Dendritic cell treated with granulocyte-macrophage colony-stimulating factor and Interleukin-4, amounts not matched to agents 40 ng/mL and 50 ng/mL, for 4 days (primary cell): ENCODE data around the gene CRTAC1.

Experiments
- H3K27ac Mint-ChIP-seq: one replicate; pipeline ENCODE4 v1.8.0; 2022; ENCODE audit warnings: mild to moderate bottlenecking, mixed read lengths
- H3K27me3 Mint-ChIP-seq: one replicate; pipeline ENCODE4 v1.8.0; 2022; ENCODE audit warnings: mild to moderate bottlenecking, mixed read lengths
- H3K36me3 Mint-ChIP-seq: one replicate; pipeline ENCODE4 v1.8.0; 2022; ENCODE audit warnings: low read depth, mixed read lengths
- H3K4me1 Mint-ChIP-seq: one replicate; pipeline ENCODE4 v1.8.0; 2022; ENCODE audit warnings: low read depth, mixed read lengths
- H3K4me3 Mint-ChIP-seq: one replicate; pipeline ENCODE4 v1.8.0; 2022; ENCODE audit warnings: mild to moderate bottlenecking, moderate library complexity, mixed read lengths
- H3K9me3 Mint-ChIP-seq: one replicate; pipeline ENCODE4 v1.8.0; 2022; ENCODE audit warnings: mixed read lengths
- intact Hi-C: fragments of 100-400 bp; cut with micrococcal nuclease; formaldehyde crosslinking; loops from one replicate; pipeline ENCODE4 v1.15.0; 2022

The CRTAC1 gene

GRCh38 chr10:97903128-97904017, 127.0 kb downstream of the CRTAC1 start:
- Mint-ChIP-seq H3K9me3 (no peaks in the 10 kb centered on the region), H3K4me3 (no peak overlapping the region)
- intact Hi-C loops = no loop called here

GRCh38 chr10:97901381-97901780, 129.0 kb downstream of the CRTAC1 start:
- no peak overlapping the region for H3K27ac Mint-ChIP-seq
- no peaks in the 10 kb centered on the region for H3K36me3 Mint-ChIP-seq
- no peaks in the 10 kb centered on the region for H3K4me1 Mint-ChIP-seq
- peaks cover 10% of the 10 kb centered on the region for H3K27me3 Mint-ChIP-seq
- H3K9me3 Mint-ChIP-seq = no peaks in the 10 kb centered on the region
- intact Hi-C loops = no loop called here
- no peak overlapping the region for H3K4me3 Mint-ChIP-seq

More at GRCh38 chr10:97903128-97904017, 127.0 kb downstream of the CRTAC1 start:
- Mint-ChIP-seq H3K27ac (no peak overlapping the region), H3K27me3 (peaks cover 18% of the 10 kb centered on the region), H3K4me1 (no peaks in the 10 kb centered on the region), H3K36me3 (no peaks in the 10 kb centered on the region)

GRCh38 chr10:97898429-97898828, 132.0 kb downstream of the CRTAC1 start:
- no peak overlapping the region for H3K4me3 Mint-ChIP-seq
- H3K9me3 Mint-ChIP-seq = no peaks in the 10 kb centered on the region
- no peaks in the 10 kb centered on the region for H3K36me3 Mint-ChIP-seq
- intact Hi-C loops = no loop called here
- H3K27ac Mint-ChIP-seq = no peak overlapping the region
- peaks cover 8% of the 10 kb centered on the region for H3K27me3 Mint-ChIP-seq
- H3K4me1 Mint-ChIP-seq = no peaks in the 10 kb centered on the region

- H3K4me3 Mint-ChIP-seq = no peak overlapping the region
- peaks cover 8% of the 10 kb centered on the region for H3K27me3 Mint-ChIP-seq
- intact Hi-C loops = no loop called here
- H3K4me1 Mint-ChIP-seq = no peaks in the 10 kb centered on the region
- H3K9me3 Mint-ChIP-seq = no peaks in the 10 kb centered on the region
- no peaks in the 10 kb centered on the region for H3K36me3 Mint-ChIP-seq
- no peak overlapping the region for H3K27ac Mint-ChIP-seq
Measured at GRCh38 chr10:97896756-97897358, 133.6 kb downstream of the CRTAC1 start.

- Mint-ChIP-seq H3K4me1 (no peaks in the 10 kb centered on the region), H3K27ac (no peak overlapping the region), H3K9me3 (no peaks in the 10 kb centered on the region), H3K4me3 (no peak overlapping the region), H3K36me3 (no peaks in the 10 kb centered on the region), H3K27me3 (peaks cover 12% of the 10 kb centered on the region)
- intact Hi-C loops = no loop called here
Measured at GRCh38 chr10:97895915-97896314, 134.5 kb downstream of the CRTAC1 start.

GRCh38 chr10:97895084-97895483, 135.3 kb downstream of the CRTAC1 start:
- intact Hi-C loops = no loop called here
- Mint-ChIP-seq H3K9me3 (no peaks in the 10 kb centered on the region), H3K27me3 (peaks cover 12% of the 10 kb centered on the region), H3K27ac (no peak overlapping the region), H3K4me1 (no peaks in the 10 kb centered on the region), H3K36me3 (no peaks in the 10 kb centered on the region), H3K4me3 (no peak overlapping the region)

- peaks cover 13% of the 10 kb centered on the region for H3K27me3 Mint-ChIP-seq
- intact Hi-C loops = no loop called here
- H3K4me1 Mint-ChIP-seq = no peaks in the 10 kb centered on the region
- no peak overlapping the region for H3K4me3 Mint-ChIP-seq
- H3K9me3 Mint-ChIP-seq = no peaks in the 10 kb centered on the region
- no peak overlapping the region for H3K27ac Mint-ChIP-seq
- H3K36me3 Mint-ChIP-seq = no peaks in the 10 kb centered on the region
Measured at GRCh38 chr10:97894092-97894491, 136.3 kb downstream of the CRTAC1 start.

GRCh38 chr10:97892939-97893338, 137.5 kb downstream of the CRTAC1 start:
- H3K4me1 Mint-ChIP-seq = no peaks in the 10 kb centered on the region
- H3K4me3 Mint-ChIP-seq = no peak overlapping the region
- peaks cover 13% of the 10 kb centered on the region for H3K27me3 Mint-ChIP-seq
- intact Hi-C loops = no loop called here
- H3K27ac Mint-ChIP-seq = no peak overlapping the region
- H3K36me3 Mint-ChIP-seq = no peaks in the 10 kb centered on the region
- H3K9me3 Mint-ChIP-seq = no peaks in the 10 kb centered on the region

GRCh38 chr10:97892506-97892905, 137.9 kb downstream of the CRTAC1 start:
- no peak overlapping the region for H3K4me3 Mint-ChIP-seq
- H3K4me1 Mint-ChIP-seq = no peaks in the 10 kb centered on the region
- no peaks in the 10 kb centered on the region for H3K36me3 Mint-ChIP-seq
- peaks cover 13% of the 10 kb centered on the region for H3K27me3 Mint-ChIP-seq
- H3K9me3 Mint-ChIP-seq = no peaks in the 10 kb centered on the region
- intact Hi-C loops = no loop called here
- no peak overlapping the region for H3K27ac Mint-ChIP-seq

- H3K4me3 Mint-ChIP-seq = no peak overlapping the region
- peaks cover 13% of the 10 kb centered on the region for H3K27me3 Mint-ChIP-seq
- intact Hi-C loops = no loop called here
- H3K27ac Mint-ChIP-seq = no peak overlapping the region
- H3K9me3 Mint-ChIP-seq = no peaks in the 10 kb centered on the region
- H3K36me3 Mint-ChIP-seq = no peaks in the 10 kb centered on the region
- H3K4me1 Mint-ChIP-seq = no peaks in the 10 kb centered on the region
Measured at GRCh38 chr10:97891497-97892167, 138.8 kb downstream of the CRTAC1 start.

- no peak overlapping the region for H3K4me3 Mint-ChIP-seq
- intact Hi-C loops = no loop called here
- no peaks in the 10 kb centered on the region for H3K9me3 Mint-ChIP-seq
- H3K4me1 Mint-ChIP-seq = no peaks in the 10 kb centered on the region
- H3K27me3 Mint-ChIP-seq = peaks cover 15% of the 10 kb centered on the region
- no peaks in the 10 kb centered on the region for H3K36me3 Mint-ChIP-seq
- H3K27ac Mint-ChIP-seq = no peak overlapping the region
Measured at GRCh38 chr10:97889461-97890265, 140.8 kb downstream of the CRTAC1 start.

- intact Hi-C loops = no loop called here
- no peak overlapping the region for H3K27ac Mint-ChIP-seq
- H3K36me3 Mint-ChIP-seq = no peaks in the 10 kb centered on the region
- H3K4me3 Mint-ChIP-seq = no peak overlapping the region
- H3K4me1 Mint-ChIP-seq = no peaks in the 10 kb centered on the region
- H3K9me3 Mint-ChIP-seq = no peaks in the 10 kb centered on the region
- H3K27me3 Mint-ChIP-seq = peaks cover 14% of the 10 kb centered on the region
Measured at GRCh38 chr10:97888641-97889262, 141.7 kb downstream of the CRTAC1 start.

- Mint-ChIP-seq H3K4me1 (no peaks in the 10 kb centered on the region), H3K27me3 (peaks cover 11% of the 10 kb centered on the region), H3K9me3 (no peaks in the 10 kb centered on the region), H3K4me3 (no peak overlapping the region), H3K27ac (no peak overlapping the region), H3K36me3 (no peaks in the 10 kb centered on the region)
- intact Hi-C loops = no loop called here
Measured at GRCh38 chr10:97888134-97888533, 142.3 kb downstream of the CRTAC1 start.
